Tibial nerve (tissue), 3 donors: Measurements from ENCODE around the gene MDFIC.

Source experiments
- CTCF ChIP-seq, 5 experiments: fragments of 200-600 bp in 3 of 5; fragments of 450-650 bp in 2 of 5; sonication (generic) in 3 of 5; IDR thresholded peaks; one replicate each; pipeline ENCODE4 v1.5.1; 2016 to 2019; ENCODE audit warnings: antibody characterized with exemption in 5 of 5, mild to moderate bottlenecking in 3 of 5, moderate library complexity in 2 of 5
- POLR2A ChIP-seq, 2 donors: fragments of 450-650 bp; IDR thresholded peaks; one replicate each; pipeline ENCODE4 v1.6.1; 2017; ENCODE audit warnings: antibody characterized with exemption in 2 of 2, mild to moderate bottlenecking in 2 of 2, moderate library complexity in 2 of 2

- no peak for TF ChIP-seq POLR2A (IDR thresholded peaks at IDR 0.05)
- TF ChIP-seq CTCF (IDR thresholded peaks at IDR 0.05): no peak
These were observed 20.1 kb upstream of the MDFIC start for GRCh38 chr7:114901771-114902170.
